Activated CD4-positive, CD25-positive, alpha-beta regulatory T cell treated with anti-CD3 and anti-CD28 coated beads, Interleukin-2, amount 50 U/mL, for 16 hours (primary cell): ENCODE measurements around the gene CYBA.

ENCODE experiments used
- DNase-seq: peaks from one replicate; pipeline ENCODE4 v3.0.0-alpha.2; 2020; ENCODE audit warnings: low read depth, low spot score

CYBA gene

DNA sequence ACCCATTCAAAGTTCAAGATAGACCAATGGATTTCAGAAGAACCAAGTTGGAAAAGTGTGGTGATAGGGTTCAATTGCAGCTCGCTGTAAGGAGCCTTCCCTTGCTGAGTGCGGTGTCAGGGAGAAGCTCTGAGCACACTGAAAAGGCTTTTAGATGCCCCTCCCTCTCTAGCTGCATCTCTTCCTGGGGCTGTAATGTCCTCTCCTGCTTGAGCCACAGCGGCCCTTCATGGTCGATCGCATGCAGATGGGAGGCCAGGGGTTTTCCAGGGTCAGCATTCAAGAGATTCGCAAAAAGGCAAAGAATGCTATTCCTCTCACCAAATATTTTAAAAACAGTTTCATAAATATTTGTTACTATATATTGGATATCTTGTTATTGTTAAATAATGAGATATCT, 56.9 kb downstream of the CYBA start:
- no peak for DNase-seq

DNA sequence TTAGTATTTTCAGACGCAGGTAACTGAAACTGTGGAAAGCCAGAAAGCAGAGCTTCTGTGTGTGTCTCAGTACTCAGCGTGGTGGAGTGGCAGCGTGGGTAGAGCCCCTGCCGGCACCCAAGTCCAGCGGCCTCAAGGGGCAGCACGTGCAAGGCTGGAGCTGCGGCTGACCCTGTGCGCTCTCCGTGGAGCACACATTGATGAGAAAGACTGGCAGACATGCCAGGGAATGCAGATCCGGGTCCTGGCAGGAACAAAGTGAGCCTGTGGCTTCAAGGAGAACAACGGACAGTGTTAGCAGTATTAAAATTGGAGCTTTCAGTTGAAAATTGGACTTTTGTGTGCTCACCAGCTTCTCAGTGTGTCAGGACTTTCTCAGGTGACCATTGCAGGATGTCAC, 57.4 kb downstream of the CYBA start:
- DNase-seq: no peak
